Endothelial cell of umbilical vein (primary cell): ENCODE data around the gene CCDC187. TPM values are rescaled to one million over a fixed set of nuclear protein-coding genes. Genes with fewer than 3 reads are reported as not detected.

ENCODE experiments used
- BruUV-seq: library from RNA; stranded (reverse); fragments of 400-500 nt; replicated peaks from 2 replicates; lab custom pipeline; 2021; lab: Mats Ljungman, UMichigan
- CTCF ChIA-PET: fragments of 300-600, 350-600 bp; sonication (Branson Sonifier 250); formaldehyde crosslinking; loops from one replicate; lab custom pipeline; 2021; ENCODE audit warnings: antibody characterized with exemption, inconsistent platforms; lab: Charles Lee
- POLR2A ChIA-PET: fragments of 300-600, 350-600 bp; sonication (Branson Sonifier 250); formaldehyde crosslinking; loops from one replicate; lab custom pipeline; 2021; ENCODE audit warnings: antibody characterized with exemption, inconsistent platforms; lab: Charles Lee
- DNase-seq: peaks from one replicate; pipeline ENCODE4 v3.0.0-alpha.2; 2011; ENCODE audit warnings: low read depth, low spot score
- FAIRE-seq: peaks from 2 replicates; lab custom pipeline; 2011; peaks lifted over from hg19 to GRCh38; lab: Jason Lieb, UNC
- H2AFZ ChIP-seq: 2 replicates; pipeline ENCODE4 v1.6.0; 2012; ENCODE audit warnings: low read depth, low read length, control low read depth, inconsistent platforms
- H3K27ac ChIP-seq: 2 replicates; pipeline ENCODE4 v1.5.1; 2011; ENCODE audit warnings: low read depth, mild to moderate bottlenecking, control low read depth, low read length, moderate library complexity; ENCODE audit not compliant: insufficient read depth
- H3K27me3 ChIP-seq, 2 experiments: 2 replicates each; pipeline versions ENCODE4 v1.6.0 to v1.6.1; 2011; ENCODE audit warnings: low read length in 2 of 2, mixed read lengths in 1 of 2; ENCODE audit not compliant: control insufficient read depth in 2 of 2, insufficient read depth in 2 of 2
- H3K36me3 ChIP-seq, 2 experiments: 2 replicates in 1 of 2; 3 replicates in 1 of 2; pipeline ENCODE4 v1.5.1; 2011; ENCODE audit warnings: low read length in 2 of 2, mild to moderate bottlenecking in 1 of 2, moderate library complexity in 1 of 2; ENCODE audit not compliant: control insufficient read depth in 2 of 2, insufficient read depth in 2 of 2; ENCODE audit errors: extremely low read depth in 1 of 2
- H3K4me1 ChIP-seq: 3 replicates; pipeline ENCODE4 v1.5.1; 2011; ENCODE audit warnings: mild to moderate bottlenecking, low read length; ENCODE audit not compliant: control insufficient read depth, insufficient read depth; ENCODE audit errors: extremely low read depth
- H3K4me2 ChIP-seq: 2 replicates; pipeline ENCODE4 v1.6.1; 2011; ENCODE audit warnings: low read length, control low read depth, mixed read lengths; ENCODE audit not compliant: insufficient read depth
- H3K4me3 ChIP-seq, 3 experiments: fragments of 200-600 bp in 1 of 3; sonication (generic), shearing (Covaris generic) in 1 of 3; replicated peaks in 1 of 3; 2 replicates each; pipeline ENCODE4 v1.5.1; 2011 to 2016; ENCODE audit warnings: control low read depth in 3 of 3, low read length in 3 of 3, mild to moderate bottlenecking in 2 of 3, inconsistent platforms in 1 of 3, low read depth in 1 of 3, moderate library complexity in 1 of 3; ENCODE audit not compliant: insufficient read depth in 1 of 3
- H3K79me2 ChIP-seq: 2 replicates; pipeline ENCODE4 v1.6.0; 2012; ENCODE audit warnings: low read length, inconsistent platforms; ENCODE audit not compliant: control insufficient read depth, insufficient read depth
- H3K9ac ChIP-seq: replicated peaks from 2 replicates; pipeline ENCODE3; 2011; ENCODE audit warnings: low read length, control low read depth; ENCODE audit not compliant: insufficient read depth; ENCODE audit errors: extremely low read depth
- H3K9me1 ChIP-seq: replicated peaks from 3 replicates; pipeline ENCODE4 v1.6.0; 2011; ENCODE audit warnings: mild to moderate bottlenecking, low read length; ENCODE audit not compliant: control insufficient read depth, insufficient read depth; ENCODE audit errors: extremely low read depth
- H3K9me3 ChIP-seq: replicated peaks from 2 replicates; pipeline ENCODE4 v1.5.1; 2012; ENCODE audit warnings: low read length, inconsistent platforms; ENCODE audit not compliant: control insufficient read depth, insufficient read depth
- H4K20me1 ChIP-seq: replicated peaks from 2 replicates; pipeline ENCODE3; 2011; ENCODE audit warnings: mild to moderate bottlenecking, low read length; ENCODE audit not compliant: control insufficient read depth, insufficient read depth; ENCODE audit errors: extremely low read depth
- CTCF ChIP-seq, 2 donors: IDR thresholded peaks; 1 replicate in 1 of 2; 2 replicates in 1 of 2; pipeline ENCODE4 v1.5.1; 2011; ENCODE audit warnings: low read length in 2 of 2, mild to moderate bottlenecking in 2 of 2, moderate library complexity in 2 of 2, control low read depth in 1 of 2, inconsistent platforms in 1 of 2, low read depth in 1 of 2; ENCODE audit not compliant: insufficient read depth in 1 of 2; ENCODE audit errors: extremely low read depth in 1 of 2
- GATA2 ChIP-seq: IDR thresholded peaks from 2 replicates; pipeline ENCODE4 v1.7.0; 2011; ENCODE audit warnings: low read depth, mild to moderate bottlenecking, moderate library complexity, mixed read lengths, low read length; ENCODE audit not compliant: insufficient read length, insufficient read depth
- POLR2AphosphoS5 ChIP-seq: IDR thresholded peaks from 2 replicates; pipeline ENCODE4 v1.6.1; 2012; ENCODE audit warnings: low read depth, mild to moderate bottlenecking, control low read depth, low read length, moderate library complexity; ENCODE audit not compliant: insufficient read depth
- dilution Hi-C: fragments of 300-500 bp; cut with MboI; formaldehyde crosslinking; loops from one replicate; pipeline ENCODE4 v1.15.0; 2019; ENCODE audit warnings: low sequenced_read_pairs; ENCODE audit not compliant: extremely low pct_ligation_motif_present
- intact Hi-C: fragments of 100-400 bp; cut with micrococcal nuclease; formaldehyde crosslinking; loops from one replicate; pipeline ENCODE4 v1.10.0; 2022
- polyA plus RNA-seq, 4 experiments: library from polyadenylated mRNA; depleted of rRNA in 3 of 4; stranded (reverse) in 3 of 4; unstranded in 1 of 4; fragments of >200 nt; gene quantifications; 2 replicates each; pipeline versions ENCODE4 v1.2.1 to v1.2.3, GENCODE V29; 2011 to 2012; ENCODE audit warnings: missing spikeins in 1 of 4
- total RNA-seq: library from RNA; stranded (reverse); gene quantifications from 2 replicates; pipeline ENCODE4 v1.2.3, GENCODE V29; 2021

Gene CCDC187
- total and polyA plus RNA-seq, 2 donors (not counting 3 experiments of a cell fraction or from before 2014, with no cell fraction given) = not detected

GRCh38 chr9:136341042-136341655 is 37.3 kb upstream of the CCDC187 start:
- FAIRE-seq = no peak

More at GRCh38 chr9:136341042-136341655, 37.3 kb upstream of the CCDC187 start:
- BruUV-seq = no TSS peak
- TF ChIP-seq POLR2AphosphoS5 (peak; percentile 24), GATA2 (no peak), CTCF (IDR thresholded peaks at IDR 0.05; ENCODE audit: extremely low read depth in 1 of 2, insufficient read depth in 1 of 2, low read depth in 1 of 2, low read length in 2 of 2) (no peak)
- peaks cover 5 to 25% of the 10 kb centered on the region in 2 experiments for H3K36me3 ChIP-seq
- no peak overlapping the region for H3K4me3 ChIP-seq
- ChIA-PET POLR2A (no interaction called here), CTCF (no interaction called here)
- dilution Hi-C loops = no loop called here
- H3K9me1 ChIP-seq = no peaks in the 10 kb centered on the region
- no peak overlapping the region for H2AFZ ChIP-seq
- H3K79me2 ChIP-seq = no peaks in the 10 kb centered on the region
- peaks cover 10% of the 10 kb centered on the region for H3K4me1 ChIP-seq
- H4K20me1 ChIP-seq = no peaks in the 10 kb centered on the region
- H3K27ac ChIP-seq = no peak overlapping the region
- no peak for DNase-seq
- no peaks in the 10 kb centered on the region for H3K9me3 ChIP-seq
- H3K4me2 ChIP-seq = no peak overlapping the region
- intact Hi-C loops = no loop called here
- no peak overlapping the region for H3K9ac ChIP-seq
- H3K27me3 ChIP-seq = no peaks in the 10 kb centered on the region
